HL-60 (cell line): Measurements from ENCODE around the gene TRNP1.

ENCODE experiments used
- DNase-seq, 2 experiments: peaks; one replicate each; pipeline ENCODE4 v3.0.0-alpha.2; 2010 to 2020; ENCODE audit warnings: low read depth in 1 of 2, low spot score in 1 of 2
- H3K27ac ChIP-seq: fragments of 250-450 bp; sonication (Bioruptor Pico); replicated peaks from 2 replicates; pipeline ENCODE4 v1.5.1; 2020; ENCODE audit warnings: mild to moderate bottlenecking, moderate library complexity
- H3K27me3 ChIP-seq: fragments of 250-450 bp; sonication (Bioruptor Pico); 2 replicates; pipeline ENCODE4 v1.5.1; 2021; ENCODE audit warnings: mild to moderate bottlenecking, moderate library complexity; ENCODE audit not compliant: insufficient read depth, poor library complexity, severe bottlenecking
- H3K4me3 ChIP-seq: replicated peaks from 2 replicates; pipeline ENCODE4 v1.5.1; 2011; ENCODE audit warnings: mild to moderate bottlenecking, control low read depth, low read length; ENCODE audit not compliant: insufficient read depth
- GABPA ChIP-seq: IDR thresholded peaks from 2 replicates; pipeline ENCODE4 v1.6.1; 2012; ENCODE audit warnings: low read depth
- POLR2AphosphoS5 ChIP-seq: IDR thresholded peaks from 2 replicates; pipeline ENCODE4 v1.6.1; 2012; ENCODE audit warnings: low read depth
- SPI1 ChIP-seq: IDR thresholded peaks from 2 replicates; pipeline ENCODE4 v1.6.1; 2012; ENCODE audit warnings: low read depth, mild to moderate bottlenecking, borderline replicate concordance
- TF ChIP-seq, protein P1 (sequence below): IDR thresholded peaks from one replicate; pipeline ENCODE4 v1.5.1; 2011; ENCODE audit warnings: low read length, control low read depth, inconsistent platforms; ENCODE audit not compliant: insufficient read depth
- TF ChIP-seq, protein P2 (sequence below): IDR thresholded peaks from 2 replicates; pipeline ENCODE4 v1.6.1; 2012; ENCODE audit warnings: low read depth; ENCODE audit not compliant: insufficient replicate concordance

The TRNP1 gene

GRCh38 chr1:27044613-27045151 is 51.2 kb downstream of the TRNP1 start:
- H3K27ac ChIP-seq, result no peak overlapping the region
- no peak overlapping the region for H3K4me3 ChIP-seq
- H3K27me3 ChIP-seq, result no peaks in the 10 kb centered on the region
- DNase-seq, result peak; percentile 43 to 81
- TF ChIP-seq, protein P1, sequence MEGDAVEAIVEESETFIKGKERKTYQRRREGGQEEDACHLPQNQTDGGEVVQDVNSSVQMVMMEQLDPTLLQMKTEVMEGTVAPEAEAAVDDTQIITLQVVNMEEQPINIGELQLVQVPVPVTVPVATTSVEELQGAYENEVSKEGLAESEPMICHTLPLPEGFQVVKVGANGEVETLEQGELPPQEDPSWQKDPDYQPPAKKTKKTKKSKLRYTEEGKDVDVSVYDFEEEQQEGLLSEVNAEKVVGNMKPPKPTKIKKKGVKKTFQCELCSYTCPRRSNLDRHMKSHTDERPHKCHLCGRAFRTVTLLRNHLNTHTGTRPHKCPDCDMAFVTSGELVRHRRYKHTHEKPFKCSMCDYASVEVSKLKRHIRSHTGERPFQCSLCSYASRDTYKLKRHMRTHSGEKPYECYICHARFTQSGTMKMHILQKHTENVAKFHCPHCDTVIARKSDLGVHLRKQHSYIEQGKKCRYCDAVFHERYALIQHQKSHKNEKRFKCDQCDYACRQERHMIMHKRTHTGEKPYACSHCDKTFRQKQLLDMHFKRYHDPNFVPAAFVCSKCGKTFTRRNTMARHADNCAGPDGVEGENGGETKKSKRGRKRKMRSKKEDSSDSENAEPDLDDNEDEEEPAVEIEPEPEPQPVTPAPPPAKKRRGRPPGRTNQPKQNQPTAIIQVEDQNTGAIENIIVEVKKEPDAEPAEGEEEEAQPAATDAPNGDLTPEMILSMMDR, result peak; percentile 99
- no peak; the same call in 1 of the 2 replicates for TF ChIP-seq SPI1

GRCh38 chr1:27045973-27046558 is 52.6 kb downstream of the TRNP1 start:
- TF ChIP-seq, protein P1, result peak; percentile 86
- no peak for TF ChIP-seq SPI1
- H3K4me3 ChIP-seq, result no peak overlapping the region
- no peak overlapping the region for H3K27ac ChIP-seq
- no peaks in the 10 kb centered on the region for H3K27me3 ChIP-seq
- peak in 1 of 2 experiments; percentile 44 for DNase-seq

GRCh38 chr1:27047914-27048313 is 54.4 kb downstream of the TRNP1 start:
- no peak for DNase-seq
- Histone ChIP-seq H3K27ac (no peak overlapping the region), H3K27me3 (no peaks in the 10 kb centered on the region), H3K4me3 (no peak overlapping the region)
- TF ChIP-seq POLR2AphosphoS5 (no peak), GABPA (no peak), SPI1 (no peak)
- TF ChIP-seq, protein P1, result no peak
- TF ChIP-seq, protein P2, sequence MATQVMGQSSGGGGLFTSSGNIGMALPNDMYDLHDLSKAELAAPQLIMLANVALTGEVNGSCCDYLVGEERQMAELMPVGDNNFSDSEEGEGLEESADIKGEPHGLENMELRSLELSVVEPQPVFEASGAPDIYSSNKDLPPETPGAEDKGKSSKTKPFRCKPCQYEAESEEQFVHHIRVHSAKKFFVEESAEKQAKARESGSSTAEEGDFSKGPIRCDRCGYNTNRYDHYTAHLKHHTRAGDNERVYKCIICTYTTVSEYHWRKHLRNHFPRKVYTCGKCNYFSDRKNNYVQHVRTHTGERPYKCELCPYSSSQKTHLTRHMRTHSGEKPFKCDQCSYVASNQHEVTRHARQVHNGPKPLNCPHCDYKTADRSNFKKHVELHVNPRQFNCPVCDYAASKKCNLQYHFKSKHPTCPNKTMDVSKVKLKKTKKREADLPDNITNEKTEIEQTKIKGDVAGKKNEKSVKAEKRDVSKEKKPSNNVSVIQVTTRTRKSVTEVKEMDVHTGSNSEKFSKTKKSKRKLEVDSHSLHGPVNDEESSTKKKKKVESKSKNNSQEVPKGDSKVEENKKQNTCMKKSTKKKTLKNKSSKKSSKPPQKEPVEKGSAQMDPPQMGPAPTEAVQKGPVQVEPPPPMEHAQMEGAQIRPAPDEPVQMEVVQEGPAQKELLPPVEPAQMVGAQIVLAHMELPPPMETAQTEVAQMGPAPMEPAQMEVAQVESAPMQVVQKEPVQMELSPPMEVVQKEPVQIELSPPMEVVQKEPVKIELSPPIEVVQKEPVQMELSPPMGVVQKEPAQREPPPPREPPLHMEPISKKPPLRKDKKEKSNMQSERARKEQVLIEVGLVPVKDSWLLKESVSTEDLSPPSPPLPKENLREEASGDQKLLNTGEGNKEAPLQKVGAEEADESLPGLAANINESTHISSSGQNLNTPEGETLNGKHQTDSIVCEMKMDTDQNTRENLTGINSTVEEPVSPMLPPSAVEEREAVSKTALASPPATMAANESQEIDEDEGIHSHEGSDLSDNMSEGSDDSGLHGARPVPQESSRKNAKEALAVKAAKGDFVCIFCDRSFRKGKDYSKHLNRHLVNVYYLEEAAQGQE, result no peak

DNA sequence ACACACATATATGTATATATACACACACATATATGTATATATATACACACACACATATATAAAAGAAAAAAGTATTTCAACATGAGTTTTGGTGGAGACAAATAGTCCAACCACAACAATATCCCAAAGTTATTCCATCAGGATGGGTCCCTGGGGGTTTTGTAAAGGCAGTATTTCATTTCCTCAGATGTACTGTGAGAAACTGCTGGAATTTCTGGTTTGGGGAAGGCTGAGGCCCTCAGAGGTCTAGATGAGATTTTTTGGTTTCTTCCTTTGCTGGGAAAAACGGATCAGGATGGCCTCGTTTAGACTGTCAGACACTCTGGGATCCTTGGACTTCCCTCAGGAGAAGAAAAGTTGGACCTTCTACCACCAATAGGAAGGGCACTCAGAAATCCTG is 55.6 kb downstream of the TRNP1 start:
- H3K27ac ChIP-seq, result no peak overlapping the region
- DNase-seq, result no peak
- TF ChIP-seq SPI1, result no peak
- TF ChIP-seq, protein P1, result no peak
- TF ChIP-seq, protein P2, result no peak
- no peak for TF ChIP-seq POLR2AphosphoS5
- no peak for TF ChIP-seq GABPA
- H3K27me3 ChIP-seq, result no peaks in the 10 kb centered on the region
- no peak overlapping the region for H3K4me3 ChIP-seq
